OCI-LY7 (cell line): ENCODE results near the gene ARL6. TPM values are rescaled to one million over a fixed set of nuclear protein-coding genes. Genes with fewer than 3 reads are reported as not detected.

Source experiments
- BruUV-seq: library from RNA; stranded (reverse); fragments of 400-500 nt; replicated peaks from 2 replicates; lab custom pipeline; 2021; lab: Mats Ljungman, UMichigan
- CTCF ChIA-PET: fragments of 300-600 bp; sonication (Branson Sonifier 250); formaldehyde crosslinking; loops from one replicate; lab custom pipeline; 2022; ENCODE audit warnings: antibody characterized with exemption; ENCODE audit not compliant: unreplicated experiment; lab: Charles Lee
- POLR2A ChIA-PET: fragments of 300-600 bp; sonication (Branson Sonifier 250); formaldehyde crosslinking; loops from one replicate; lab custom pipeline; 2022; ENCODE audit warnings: antibody characterized with exemption; lab: Charles Lee
- DNase-seq: peaks from one replicate; pipeline ENCODE4 v3.0.0-alpha.2; 2015; ENCODE audit warnings: low spot score
- H2AFZ ChIP-seq: fragments of 200-600 bp; sonication (generic), shearing (Covaris generic); 2 replicates; pipeline ENCODE4 v1.6.1; 2014; ENCODE audit warnings: mild to moderate bottlenecking, antibody characterized with exemption, low read length, moderate library complexity
- H3K27ac ChIP-seq: fragments of 200-600 bp; sonication (generic); 2 replicates; pipeline ENCODE4 v1.5.1; 2014; ENCODE audit warnings: mixed run types, low read depth, mild to moderate bottlenecking, moderate library complexity, low read length, inconsistent platforms; ENCODE audit not compliant: poor library complexity, severe bottlenecking
- H3K36me3 ChIP-seq: fragments of 200-600 bp; sonication (generic); 2 replicates; pipeline ENCODE4 v1.6.1; 2014; ENCODE audit warnings: mild to moderate bottlenecking, antibody characterized with exemption, low read length, moderate library complexity, mixed read lengths; ENCODE audit not compliant: insufficient read depth
- H3K4me1 ChIP-seq: fragments of 200-600 bp; sonication (generic); 2 replicates; pipeline ENCODE4 v1.5.1; 2014; ENCODE audit warnings: mild to moderate bottlenecking, low read length; ENCODE audit not compliant: insufficient read depth, poor library complexity, severe bottlenecking
- H3K4me2 ChIP-seq: fragments of 200-600 bp; sonication (generic); 2 replicates; pipeline ENCODE4 v1.6.1; 2014; ENCODE audit warnings: mild to moderate bottlenecking, low read length
- H3K4me3 ChIP-seq: fragments of 200-600 bp; sonication (generic); 2 replicates; pipeline ENCODE4 v1.5.1; 2014; ENCODE audit warnings: mild to moderate bottlenecking, low read depth, low read length; ENCODE audit not compliant: poor library complexity, severe bottlenecking
- H3K79me2 ChIP-seq: fragments of 200-600 bp; sonication (generic); 2 replicates; pipeline ENCODE4 v1.6.1; 2016; ENCODE audit warnings: low read depth, mild to moderate bottlenecking, low read length, moderate library complexity, mixed read lengths; ENCODE audit not compliant: insufficient read depth
- H3K9me2 ChIP-seq: fragments of 200-600 bp; sonication (generic); 2 replicates; pipeline ENCODE4 v1.6.1; 2016; ENCODE audit warnings: mild to moderate bottlenecking, low read length, mixed read lengths; ENCODE audit not compliant: insufficient read depth
- H3K9me3 ChIP-seq: fragments of 200-600 bp; sonication (generic); 2 replicates; pipeline ENCODE4 v1.6.1; 2014; ENCODE audit warnings: mild to moderate bottlenecking, mixed run types, low read length, mixed read lengths
- H4K20me1 ChIP-seq: fragments of 200-600 bp; sonication (generic); 2 replicates; pipeline ENCODE4 v1.6.1; 2014; ENCODE audit warnings: mild to moderate bottlenecking, antibody characterized with exemption, low read length, moderate library complexity, mixed read lengths; ENCODE audit not compliant: insufficient read depth
- EZH2phosphoT487 ChIP-seq: fragments of 200-600 bp; sonication (generic); IDR thresholded peaks from 2 replicates; pipeline ENCODE4 v1.6.1; 2018; ENCODE audit warnings: low read depth, borderline replicate concordance, mild to moderate bottlenecking, mixed run types, antibody characterized with exemption, low read length, moderate library complexity, mixed read lengths
- intact Hi-C: fragments of 100-400 bp; cut with micrococcal nuclease; formaldehyde crosslinking; loops from one replicate; pipeline ENCODE4 v1.10.0; 2022; ENCODE audit not compliant: unreplicated experiment
- total RNA-seq, 2 experiments: library from RNA; depleted of rRNA in 1 of 2; stranded (reverse); fragments of >200 nt in 1 of 2; shearing (Covaris generic) in 1 of 2; gene quantifications; 2 replicates each; pipeline ENCODE4 v1.2.3, GENCODE V29; 2014 to 2022
- TF ChIP-seq, protein P1 (sequence below): fragments of 200-600 bp; sonication (generic); conservative IDR thresholded peaks from 2 replicates; pipeline ENCODE4 v1.5.1; 2014; ENCODE audit warnings: mild to moderate bottlenecking, antibody characterized with exemption, low read length, moderate library complexity, mixed read lengths

The ARL6 gene
- total RNA-seq, 2 experiments from 2014 or later: 5.0 to 5.5 TPM

DNA sequence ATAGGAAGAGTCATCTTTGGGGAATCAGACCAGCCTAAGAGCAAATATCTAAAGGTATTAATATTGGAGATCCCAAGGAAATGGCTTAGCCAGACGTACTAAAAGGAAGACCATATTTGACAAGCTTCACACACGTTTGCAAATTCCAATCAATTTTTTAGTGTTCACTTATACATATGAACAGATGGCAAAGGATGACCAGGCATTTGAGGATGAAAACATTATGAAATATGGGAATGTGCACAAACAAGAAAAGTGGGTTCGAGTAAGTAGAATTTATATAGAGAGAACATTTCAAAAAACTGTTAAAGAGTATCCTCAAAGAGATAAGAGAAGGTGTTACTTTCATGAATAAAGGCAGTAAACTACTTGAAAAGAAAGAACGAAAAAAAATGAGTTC is 31.4 kb downstream of the ARL6 start:
- H3K4me1 ChIP-seq: no peaks in the 10 kb centered on the region
- no peak overlapping the region for H2AFZ ChIP-seq

DNA sequence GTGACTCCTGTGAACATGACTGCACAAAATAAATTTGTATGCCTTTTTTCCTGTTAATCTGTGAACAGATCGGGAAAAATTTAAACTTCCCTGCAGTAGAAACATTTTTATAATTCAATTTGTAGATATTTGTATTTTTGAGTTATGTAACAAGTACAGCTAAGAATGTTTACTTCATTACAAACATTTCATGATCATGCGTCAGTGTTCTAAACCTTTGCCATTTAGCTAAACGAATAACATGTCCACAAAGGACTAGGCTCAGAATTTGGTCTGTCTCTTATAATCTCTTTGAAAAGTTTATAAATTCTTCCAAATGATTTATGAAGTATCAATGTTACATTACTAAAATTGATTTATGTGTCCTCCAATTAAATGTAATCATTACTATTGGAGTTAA is 39.9 kb downstream of the ARL6 start:
- DNase-seq: no peak
- CTCF ChIA-PET: no interaction called here
- TF ChIP-seq, protein P1, sequence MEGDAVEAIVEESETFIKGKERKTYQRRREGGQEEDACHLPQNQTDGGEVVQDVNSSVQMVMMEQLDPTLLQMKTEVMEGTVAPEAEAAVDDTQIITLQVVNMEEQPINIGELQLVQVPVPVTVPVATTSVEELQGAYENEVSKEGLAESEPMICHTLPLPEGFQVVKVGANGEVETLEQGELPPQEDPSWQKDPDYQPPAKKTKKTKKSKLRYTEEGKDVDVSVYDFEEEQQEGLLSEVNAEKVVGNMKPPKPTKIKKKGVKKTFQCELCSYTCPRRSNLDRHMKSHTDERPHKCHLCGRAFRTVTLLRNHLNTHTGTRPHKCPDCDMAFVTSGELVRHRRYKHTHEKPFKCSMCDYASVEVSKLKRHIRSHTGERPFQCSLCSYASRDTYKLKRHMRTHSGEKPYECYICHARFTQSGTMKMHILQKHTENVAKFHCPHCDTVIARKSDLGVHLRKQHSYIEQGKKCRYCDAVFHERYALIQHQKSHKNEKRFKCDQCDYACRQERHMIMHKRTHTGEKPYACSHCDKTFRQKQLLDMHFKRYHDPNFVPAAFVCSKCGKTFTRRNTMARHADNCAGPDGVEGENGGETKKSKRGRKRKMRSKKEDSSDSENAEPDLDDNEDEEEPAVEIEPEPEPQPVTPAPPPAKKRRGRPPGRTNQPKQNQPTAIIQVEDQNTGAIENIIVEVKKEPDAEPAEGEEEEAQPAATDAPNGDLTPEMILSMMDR: no peak
- TF ChIP-seq EZH2phosphoT487: no peak
- no peak overlapping the region for H3K27ac ChIP-seq
- no peaks in the 10 kb centered on the region for H3K36me3 ChIP-seq
- H3K9me2 ChIP-seq: no peaks in the 10 kb centered on the region
- intact Hi-C loops: no loop called here
- no peak overlapping the region for H3K4me3 ChIP-seq
- no peaks in the 10 kb centered on the region for H3K4me1 ChIP-seq
- H3K4me2 ChIP-seq: no peak overlapping the region
- POLR2A ChIA-PET: no interaction called here
- H2AFZ ChIP-seq: no peak overlapping the region
- BruUV-seq: no TSS peak
- no peaks in the 10 kb centered on the region for H3K9me3 ChIP-seq
- H4K20me1 ChIP-seq: no peaks in the 10 kb centered on the region
- H3K79me2 ChIP-seq: no peaks in the 10 kb centered on the region

More for the DNA sequence above, 31.4 kb downstream of the ARL6 start:
- Histone ChIP-seq H3K36me3 (no peaks in the 10 kb centered on the region), H3K79me2 (no peaks in the 10 kb centered on the region), H3K4me3 (no peak overlapping the region), H3K4me2 (no peak overlapping the region), H3K9me3 (no peaks in the 10 kb centered on the region), H4K20me1 (no peaks in the 10 kb centered on the region), H3K9me2 (no peaks in the 10 kb centered on the region), H3K27ac (no peak overlapping the region)
- no peak for DNase-seq
- ChIA-PET CTCF (no interaction called here), POLR2A (no interaction called here)
- TF ChIP-seq, protein P1: no peak
- no peak for TF ChIP-seq EZH2phosphoT487
- BruUV-seq: no TSS peak
- intact Hi-C loops: no loop called here

DNA sequence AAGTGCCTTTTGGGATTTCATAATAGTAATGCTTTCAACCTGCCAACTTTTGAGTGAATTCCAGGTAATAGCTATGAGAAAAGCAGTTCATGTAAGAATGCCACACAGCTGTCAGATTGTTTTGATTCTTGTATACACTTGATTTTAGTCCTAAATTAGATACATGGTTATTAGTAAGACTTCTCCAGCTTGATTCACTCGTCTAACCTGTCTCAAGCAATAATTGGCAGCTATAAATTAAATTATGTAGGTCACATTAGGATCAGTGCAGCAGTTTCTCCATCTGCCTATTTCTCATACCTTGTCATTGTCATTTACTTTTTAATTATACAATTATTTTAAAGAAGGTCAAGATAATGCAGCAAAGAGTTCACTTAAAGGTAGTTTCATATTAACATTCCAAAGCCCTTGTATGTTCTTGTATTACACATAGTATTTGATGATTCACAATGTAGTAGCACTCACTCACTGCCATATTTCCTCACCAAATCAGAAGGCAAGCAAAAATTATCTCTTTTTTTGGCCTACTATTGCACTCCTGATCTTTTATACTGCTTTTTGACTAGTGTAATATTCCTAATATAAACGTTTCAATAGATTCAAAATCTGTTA is 46.3 kb downstream of the ARL6 start:
- ChIA-PET CTCF (no interaction called here), POLR2A (interaction anchor here (0.7 kb wide), 1 partner anchor 49 kb away, joined by 3 read pairs; no protein-coding TSS in a partner anchor)
- Histone ChIP-seq H3K4me2 (no peak overlapping the region), H3K4me3 (no peak overlapping the region), H3K9me2 (no peaks in the 10 kb centered on the region), H2AFZ (no peak overlapping the region), H3K79me2 (no peaks in the 10 kb centered on the region), H4K20me1 (no peaks in the 10 kb centered on the region), H3K9me3 (no peaks in the 10 kb centered on the region), H3K36me3 (no peaks in the 10 kb centered on the region), H3K27ac (no peak overlapping the region), H3K4me1 (no peaks in the 10 kb centered on the region)
- no peak for DNase-seq
- TF ChIP-seq EZH2phosphoT487: no peak
- TF ChIP-seq, protein P1: no peak
- intact Hi-C loops: no loop called here
- no TSS peak for BruUV-seq
